Mucosa of stomach (tissue), 1 donor: Measurements from ENCODE around the gene GLB1L3.

Experiments
- H3K27me3 ChIP-seq: one replicate; pipeline ENCODE4 v1.7.0; 2013; ENCODE audit warnings: mild to moderate bottlenecking, low read length; ENCODE audit not compliant: control insufficient read depth, insufficient read depth
- H3K36me3 ChIP-seq: one replicate; pipeline ENCODE4 v1.7.0; 2013; ENCODE audit warnings: low read length; ENCODE audit not compliant: control insufficient read depth, insufficient read depth
- H3K4me1 ChIP-seq: one replicate; pipeline ENCODE4 v1.7.0; 2013; ENCODE audit warnings: mild to moderate bottlenecking, low read length; ENCODE audit not compliant: control insufficient read depth, insufficient read depth
- H3K4me3 ChIP-seq: one replicate; pipeline ENCODE4 v1.7.0; 2013; ENCODE audit warnings: low read length
- H3K9ac ChIP-seq: one replicate; pipeline ENCODE4 v1.7.0; 2013; ENCODE audit warnings: mild to moderate bottlenecking, low read length, moderate library complexity
- H3K9me3 ChIP-seq: one replicate; pipeline ENCODE4 v1.7.0; 2013; ENCODE audit warnings: mild to moderate bottlenecking, low read length, moderate library complexity; ENCODE audit not compliant: control insufficient read depth
- donor health status: Pancreatic carcinoma.

The GLB1L3 gene

DNA sequence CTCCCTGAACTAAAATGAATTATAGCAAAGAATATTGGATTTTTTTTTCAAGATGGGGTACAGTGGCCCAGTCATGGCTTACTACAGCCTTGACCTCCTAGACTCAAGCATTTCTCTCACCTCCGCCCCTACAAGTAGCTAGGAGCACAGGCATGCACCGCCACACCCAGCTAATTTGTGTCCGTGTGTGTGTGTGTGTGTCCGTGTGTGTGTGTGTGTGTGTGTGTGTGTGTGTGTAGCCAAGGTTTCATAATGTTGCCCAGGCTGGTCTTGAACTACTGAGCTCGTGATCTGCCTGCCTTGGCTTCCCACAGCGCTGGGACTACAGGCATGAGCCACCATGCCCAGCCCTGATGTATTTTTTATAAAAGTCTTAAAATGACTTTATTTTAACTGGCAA is 35.6 kb upstream of the GLB1L3 start:
- no peaks in the 10 kb centered on the region for H3K27me3 ChIP-seq
- H3K36me3 ChIP-seq: no peaks in the 10 kb centered on the region
- no peaks in the 10 kb centered on the region for H3K4me1 ChIP-seq
- H3K9ac ChIP-seq: no peak overlapping the region
- no peak overlapping the region for H3K4me3 ChIP-seq
- H3K9me3 ChIP-seq: no peaks in the 10 kb centered on the region

DNA sequence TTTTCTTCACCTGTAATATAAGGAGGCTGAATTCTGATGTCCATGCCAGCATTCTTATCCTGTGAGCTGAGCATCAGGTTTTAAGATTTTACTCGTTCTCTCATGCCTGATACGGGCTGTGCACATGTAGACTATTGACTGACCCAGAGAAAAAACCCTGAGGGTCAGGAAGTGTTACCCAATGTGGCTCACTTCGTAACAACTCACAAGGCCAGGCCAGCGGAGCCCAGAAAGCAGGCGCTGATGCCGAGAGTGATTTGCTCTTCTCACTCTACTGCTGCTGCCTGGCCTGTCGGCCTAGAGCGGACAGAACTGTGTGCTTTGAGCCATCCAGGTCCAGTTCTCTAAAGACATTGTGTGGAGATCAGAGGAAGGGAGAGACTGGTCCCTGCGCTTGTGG is 33.8 kb upstream of the GLB1L3 start:
- H3K36me3 ChIP-seq: no peaks in the 10 kb centered on the region

DNA sequence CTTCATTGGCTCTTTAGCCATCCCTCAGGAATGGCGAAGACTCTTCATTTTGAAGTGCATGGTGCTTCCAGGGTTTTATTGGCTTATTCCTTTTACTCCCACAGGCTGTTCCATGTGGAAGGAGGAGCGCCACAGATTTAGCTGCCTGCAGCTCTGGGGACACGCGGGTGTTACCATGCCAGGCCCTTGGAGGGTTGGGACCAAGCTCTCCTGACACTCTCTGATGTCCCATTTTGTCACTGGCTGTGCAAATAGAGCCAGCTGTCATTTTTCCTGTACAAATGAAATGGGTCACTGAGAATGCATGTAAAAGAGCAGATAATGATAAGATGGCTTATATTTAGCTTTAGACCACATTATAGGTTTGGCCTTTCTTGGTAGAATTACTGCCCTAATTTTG is 32.3 kb upstream of the GLB1L3 start:
- no peaks in the 10 kb centered on the region for H3K9me3 ChIP-seq
- no peaks in the 10 kb centered on the region for H3K36me3 ChIP-seq
- no peak overlapping the region for H3K4me3 ChIP-seq
- no peaks in the 10 kb centered on the region for H3K27me3 ChIP-seq
- no peak overlapping the region for H3K9ac ChIP-seq
- no peaks in the 10 kb centered on the region for H3K4me1 ChIP-seq

More for the DNA sequence above, 33.8 kb upstream of the GLB1L3 start:
- Histone ChIP-seq H3K27me3 (no peaks in the 10 kb centered on the region), H3K9ac (no peak overlapping the region), H3K4me1 (no peaks in the 10 kb centered on the region), H3K4me3 (no peak overlapping the region), H3K9me3 (no peaks in the 10 kb centered on the region)

DNA sequence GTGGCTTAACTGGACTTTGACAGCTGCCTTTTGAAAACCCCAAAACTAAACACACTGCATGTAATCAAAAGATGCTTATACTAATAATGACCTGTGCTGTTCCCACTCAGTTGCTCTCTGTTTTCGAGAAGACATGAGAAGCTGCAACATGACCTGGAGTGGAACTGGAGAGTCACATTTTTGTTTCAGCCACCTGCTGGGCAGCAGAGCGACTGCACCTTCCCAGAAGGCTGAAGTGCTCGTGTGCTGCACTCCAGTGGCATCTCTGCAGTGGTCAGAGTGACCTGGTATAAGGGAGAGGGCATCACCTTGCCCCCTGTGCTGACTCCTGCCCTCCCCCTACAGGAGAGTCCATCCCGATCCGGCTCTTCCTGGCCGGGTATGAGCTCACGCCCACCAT is 31.6 kb upstream of the GLB1L3 start:
- Histone ChIP-seq H3K9me3 (no peaks in the 10 kb centered on the region), H3K27me3 (no peaks in the 10 kb centered on the region), H3K4me3 (no peak overlapping the region), H3K9ac (no peak overlapping the region), H3K4me1 (no peaks in the 10 kb centered on the region), H3K36me3 (no peaks in the 10 kb centered on the region)

DNA sequence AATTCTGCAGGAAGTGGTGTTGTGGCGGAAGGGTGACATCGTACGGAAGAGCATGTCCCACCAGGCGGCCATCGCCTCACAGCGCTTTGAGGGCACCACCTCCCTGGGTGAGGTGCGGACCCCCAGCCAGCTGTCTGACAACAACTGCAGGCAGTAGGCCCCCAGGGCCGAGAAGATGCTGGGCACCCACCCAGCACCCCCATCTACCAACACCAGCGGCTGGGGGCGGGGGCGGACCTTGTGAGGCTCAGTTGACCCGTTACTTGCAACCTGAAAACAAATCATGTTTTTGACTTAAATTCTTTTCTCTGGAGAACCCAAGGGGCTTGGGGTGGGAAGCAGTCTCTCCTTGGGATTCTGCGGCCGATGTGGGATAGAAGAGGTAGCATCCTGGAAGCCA is 30.7 kb upstream of the GLB1L3 start:
- no peaks in the 10 kb centered on the region for H3K4me1 ChIP-seq
- H3K4me3 ChIP-seq: no peak overlapping the region
- no peaks in the 10 kb centered on the region for H3K9me3 ChIP-seq
- H3K9ac ChIP-seq: no peak overlapping the region
- no peaks in the 10 kb centered on the region for H3K36me3 ChIP-seq
- no peaks in the 10 kb centered on the region for H3K27me3 ChIP-seq

DNA sequence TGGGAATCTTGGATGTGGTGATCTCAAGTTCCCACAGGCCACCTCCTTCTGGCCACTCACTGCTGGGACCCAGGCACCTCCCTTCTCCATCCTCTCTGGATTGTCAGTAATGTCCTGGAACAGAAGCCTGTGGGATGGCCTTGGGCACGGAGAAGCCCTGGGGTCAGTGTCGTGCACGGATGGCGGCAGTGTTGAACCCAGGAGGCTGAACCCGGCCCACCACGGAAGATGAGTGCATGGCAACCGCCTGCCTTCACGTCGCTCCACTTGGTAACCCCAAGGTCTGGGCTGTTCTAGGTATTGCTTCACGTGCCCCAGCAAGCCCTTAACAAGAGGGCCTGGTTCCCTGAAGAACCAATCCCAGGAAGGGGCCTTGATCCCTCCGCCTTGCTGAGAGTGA is 30.1 kb upstream of the GLB1L3 start:
- Histone ChIP-seq H3K27me3 (no peaks in the 10 kb centered on the region), H3K9ac (no peak overlapping the region), H3K4me1 (no peaks in the 10 kb centered on the region), H3K9me3 (no peaks in the 10 kb centered on the region), H3K36me3 (no peaks in the 10 kb centered on the region), H3K4me3 (no peak overlapping the region)

DNA sequence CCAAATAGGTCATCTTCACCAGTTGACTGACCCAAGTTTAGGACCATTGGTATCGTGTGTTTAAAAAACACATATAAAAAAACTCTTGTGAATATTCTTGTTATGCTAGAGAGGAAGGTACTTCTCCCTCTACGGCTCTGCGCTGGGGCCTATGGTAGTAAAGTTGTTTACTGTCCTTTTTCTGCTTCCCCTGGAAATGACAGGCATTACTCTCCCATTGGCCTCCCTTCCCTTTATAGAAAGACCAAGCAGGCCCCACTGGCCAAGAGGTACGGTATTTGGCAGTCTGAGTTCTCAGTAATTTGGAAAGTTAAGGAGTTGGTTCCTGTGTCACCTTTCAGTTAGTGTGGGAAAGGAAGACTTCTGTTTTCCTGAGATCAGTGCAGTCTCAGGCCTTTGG is 29.5 kb upstream of the GLB1L3 start:
- no peaks in the 10 kb centered on the region for H3K9me3 ChIP-seq
- no peak overlapping the region for H3K9ac ChIP-seq
- H3K4me1 ChIP-seq: peaks cover under 1% of the 10 kb centered on the region
- H3K27me3 ChIP-seq: no peaks in the 10 kb centered on the region
- no peaks in the 10 kb centered on the region for H3K36me3 ChIP-seq
- H3K4me3 ChIP-seq: no peak overlapping the region

DNA sequence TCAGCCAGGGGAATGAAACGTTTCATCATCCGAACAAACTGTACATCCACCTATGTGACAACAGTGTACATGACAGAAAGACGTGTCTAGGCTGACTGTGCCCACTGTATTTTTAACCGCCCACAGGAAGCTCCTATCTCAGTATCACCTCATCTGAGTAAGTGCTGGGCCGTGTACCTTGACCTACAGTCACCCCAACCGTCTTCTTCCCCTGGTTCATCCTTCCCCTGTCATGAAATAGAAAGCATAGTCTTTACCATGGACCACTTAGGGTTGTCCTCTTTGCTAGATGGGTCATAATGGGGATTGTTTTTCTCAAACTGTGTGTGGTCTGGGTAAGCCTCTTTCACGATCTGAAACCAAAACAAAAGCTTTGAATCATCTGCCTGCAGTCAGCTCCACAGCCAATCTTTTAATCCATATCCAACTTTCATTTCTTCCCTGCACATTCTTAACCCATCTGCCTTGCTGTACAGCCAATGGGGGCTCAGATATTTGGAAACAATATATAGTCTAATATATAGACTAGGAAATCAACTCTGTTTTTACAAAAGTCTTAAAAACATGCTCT is 27.2 kb upstream of the GLB1L3 start:
- no peaks in the 10 kb centered on the region for H3K27me3 ChIP-seq
- H3K4me1 ChIP-seq: peaks cover 8% of the 10 kb centered on the region
- H3K9ac ChIP-seq: no peak overlapping the region
- no peaks in the 10 kb centered on the region for H3K9me3 ChIP-seq
- no peak overlapping the region for H3K4me3 ChIP-seq
- no peaks in the 10 kb centered on the region for H3K36me3 ChIP-seq

DNA sequence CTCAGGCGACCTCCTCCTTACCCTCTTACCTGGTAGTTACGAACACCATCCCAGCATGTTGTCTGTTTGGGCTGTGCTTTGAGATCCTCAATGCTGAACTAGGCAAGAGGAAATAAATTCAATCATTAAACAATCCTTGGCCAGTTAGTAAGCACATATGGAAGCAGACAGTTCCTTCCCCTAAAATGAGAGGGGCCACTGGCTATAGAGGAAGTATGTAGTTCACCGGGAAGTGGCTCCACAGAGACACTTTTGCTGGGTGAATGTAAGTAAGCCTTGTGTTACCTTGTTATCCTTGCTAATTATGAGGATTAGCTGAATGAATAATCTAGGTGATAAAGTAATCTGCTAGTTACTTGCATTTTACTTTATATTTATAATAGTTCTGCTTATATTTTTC is 25.9 kb upstream of the GLB1L3 start:
- Histone ChIP-seq H3K27me3 (no peaks in the 10 kb centered on the region), H3K9me3 (no peaks in the 10 kb centered on the region), H3K9ac (no peak overlapping the region), H3K36me3 (no peaks in the 10 kb centered on the region), H3K4me3 (no peak overlapping the region), H3K4me1 (peaks cover 13% of the 10 kb centered on the region)

DNA sequence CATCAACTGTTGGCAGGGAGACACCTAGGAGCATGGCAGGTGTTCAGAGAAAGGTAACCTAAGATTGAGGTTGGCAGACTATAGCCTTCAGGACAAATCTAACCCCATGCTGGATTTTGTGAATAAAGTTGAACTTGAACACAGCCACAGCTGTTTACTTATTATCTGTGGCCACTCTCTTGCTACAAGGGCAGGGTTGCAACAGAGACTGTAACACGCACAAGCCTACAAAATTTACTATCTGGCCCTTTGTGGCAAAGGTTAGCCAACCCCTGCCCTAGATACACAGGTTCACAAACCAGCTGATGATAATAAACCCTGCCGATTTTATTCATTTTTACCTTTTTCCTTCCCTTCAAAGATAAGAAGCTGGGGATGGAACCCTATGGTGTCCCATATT is 25.5 kb upstream of the GLB1L3 start:
- H3K4me1 ChIP-seq: peaks cover 13% of the 10 kb centered on the region
- H3K4me3 ChIP-seq: no peak overlapping the region
- H3K36me3 ChIP-seq: no peaks in the 10 kb centered on the region
- H3K9me3 ChIP-seq: no peaks in the 10 kb centered on the region
- no peak overlapping the region for H3K9ac ChIP-seq
- H3K27me3 ChIP-seq: no peaks in the 10 kb centered on the region

DNA sequence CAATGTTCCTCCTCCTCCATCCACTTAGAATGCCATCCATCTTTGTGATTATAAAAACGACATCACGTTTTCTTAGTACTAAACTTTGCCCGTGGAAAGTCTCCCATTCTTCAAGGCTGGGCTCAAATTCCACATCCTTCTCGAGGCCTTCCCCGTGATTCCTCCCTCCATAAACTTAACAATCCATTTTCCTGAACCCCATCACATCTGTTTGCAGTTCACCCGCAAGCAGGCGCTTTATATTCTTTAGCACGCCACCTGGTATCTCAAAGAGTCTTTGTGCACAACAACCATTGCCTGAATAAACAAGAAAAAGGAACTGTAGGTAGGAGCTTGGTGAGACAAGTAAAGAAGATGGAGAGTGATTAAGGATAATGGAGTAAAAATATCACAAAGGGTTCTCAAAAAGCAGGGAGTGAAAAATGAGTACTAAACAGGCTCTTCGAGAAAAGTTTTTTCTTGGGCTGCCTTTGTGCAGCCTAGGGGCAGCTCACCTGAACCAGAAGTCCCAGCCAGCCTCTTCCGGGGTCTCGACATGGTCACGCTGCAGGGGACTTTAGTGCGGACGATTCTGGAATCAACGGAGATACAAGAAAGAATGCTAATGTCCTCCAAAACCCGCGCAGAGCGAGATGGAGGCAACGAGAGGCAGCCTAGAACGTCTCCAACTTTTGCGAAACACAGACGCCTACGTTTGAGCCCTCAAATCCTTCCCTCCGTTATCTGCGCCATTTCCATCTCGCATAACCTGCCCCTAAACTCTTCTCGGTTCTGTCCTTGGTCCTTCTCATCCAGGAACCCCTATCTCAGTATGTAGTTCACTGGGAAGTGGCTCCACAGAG is 23.6 kb upstream of the GLB1L3 start:
- no peaks in the 10 kb centered on the region for H3K27me3 ChIP-seq
- H3K36me3 ChIP-seq: no peaks in the 10 kb centered on the region
- H3K4me1 ChIP-seq: peaks cover 13% of the 10 kb centered on the region
- H3K4me3 ChIP-seq: peak overlapping the region; percentile 99
- H3K9ac ChIP-seq: peak overlapping the region; percentile 81
- no peaks in the 10 kb centered on the region for H3K9me3 ChIP-seq

DNA sequence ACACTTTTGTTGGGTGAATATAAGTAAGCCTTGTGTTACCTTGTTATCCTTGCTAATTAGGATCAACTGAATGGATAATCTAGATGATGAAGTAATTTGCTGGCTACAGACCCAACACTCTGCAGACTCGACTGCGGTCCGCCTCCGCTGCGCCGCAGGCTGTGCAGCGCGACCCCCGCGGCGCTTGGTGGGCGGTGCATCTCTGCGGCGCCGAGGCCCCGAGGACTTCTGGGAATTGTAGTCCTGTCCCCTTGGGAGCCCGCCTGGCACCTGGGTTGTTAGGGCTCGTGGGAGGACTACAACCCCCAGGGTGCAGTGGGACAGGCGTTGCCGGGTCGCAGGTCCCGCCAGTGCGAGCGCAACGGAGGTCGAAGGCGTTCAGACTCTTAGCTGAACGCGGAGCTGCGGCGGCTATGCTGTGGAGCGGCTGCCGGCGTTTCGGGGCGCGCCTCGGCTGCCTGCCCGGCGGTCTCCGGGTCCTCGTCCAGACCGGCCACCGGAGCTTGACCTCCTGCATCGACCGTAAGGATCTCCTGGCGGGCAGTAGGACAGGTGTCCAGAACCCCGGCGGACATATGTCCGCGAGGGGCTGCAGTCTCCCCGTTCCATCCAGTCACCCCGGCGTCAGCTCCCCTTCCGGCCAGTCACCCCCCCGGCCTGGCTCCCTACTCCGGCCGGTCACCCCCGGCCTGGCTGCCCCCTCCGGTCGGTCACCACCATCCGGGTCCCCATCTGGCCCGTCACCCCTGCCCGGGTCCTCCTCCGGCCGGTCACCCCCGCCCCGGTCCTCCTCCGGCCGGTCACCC is 22.8 kb upstream of the GLB1L3 start, which contains the start of the genes ACAD8 and THYN1:
Gene ACAD8 (plus strand): TSS at position 381 of the 806 bp plus-strand sequence. CDS start 33 bp downstream, at position 414.
Gene THYN1 (minus strand): TSS at position 165 of the 806 bp plus-strand sequence. CDS start 470 bp downstream, outside the sequence.
- Histone ChIP-seq H3K9me3 (no peaks in the 10 kb centered on the region), H3K4me1 (peaks cover 13% of the 10 kb centered on the region), H3K36me3 (no peaks in the 10 kb centered on the region), H3K9ac (peak within 1 kb of the TSS; percentile 81), H3K27me3 (no peaks in the 10 kb centered on the region), H3K4me3 (peak within 1 kb of the TSS; percentile 99)
